A673 (cell line): ENCODE data around the gene PDLIM4. TPM values are rescaled to one million over a fixed set of nuclear protein-coding genes. Genes with fewer than 3 reads are reported as not detected.

Experiments
- BruUV-seq: library from RNA; stranded (reverse); fragments of 400-500 nt; replicated peaks from 2 replicates; lab custom pipeline; 2021; lab: Mats Ljungman, UMichigan
- CTCF ChIA-PET: fragments of 300-600 bp; sonication (Branson Sonifier 250); formaldehyde crosslinking; loops from one replicate; lab custom pipeline; 2022; ENCODE audit warnings: antibody characterized with exemption; lab: Charles Lee
- POLR2A ChIA-PET: fragments of 300-600 bp; sonication (Branson Sonifier 250); formaldehyde crosslinking; loops from one replicate; lab custom pipeline; 2022; ENCODE audit warnings: antibody characterized with exemption; ENCODE audit not compliant: low non-redundant PET; lab: Charles Lee
- DNase-seq: peaks from one replicate; pipeline ENCODE4 v3.0.0-alpha.2; 2015; ENCODE audit warnings: low spot score
- H3K27ac ChIP-seq: fragments of 200-600 bp; sonication (generic); 2 replicates; pipeline ENCODE4 v1.5.1; 2016; ENCODE audit warnings: mixed run types, low read depth, mild to moderate bottlenecking, mixed read lengths, antibody characterized with exemption, low read length; ENCODE audit not compliant: poor library complexity, severe bottlenecking
- H3K27me3 ChIP-seq: fragments of 200-600 bp; sonication (generic); replicated peaks from 2 replicates; pipeline ENCODE4 v1.6.1; 2017; ENCODE audit warnings: mixed run types, low read depth, mild to moderate bottlenecking, mixed read lengths, antibody characterized with exemption, low read length; ENCODE audit not compliant: insufficient read depth, poor library complexity
- H3K36me3 ChIP-seq: fragments of 200-600 bp; sonication (generic); 2 replicates; pipeline ENCODE4 v1.6.1; 2016; ENCODE audit warnings: mixed run types, mild to moderate bottlenecking, mixed read lengths, antibody characterized with exemption, low read length; ENCODE audit not compliant: insufficient read depth, poor library complexity, severe bottlenecking
- H3K4me1 ChIP-seq: fragments of 200-600 bp; sonication (generic); 2 replicates; pipeline ENCODE4 v1.6.1; 2017; ENCODE audit warnings: mixed run types, mild to moderate bottlenecking, mixed read lengths, antibody characterized with exemption, low read length; ENCODE audit not compliant: insufficient read depth, poor library complexity, severe bottlenecking
- H3K4me3 ChIP-seq: fragments of 200-600 bp; sonication (generic); 2 replicates; pipeline ENCODE4 v1.5.1; 2016; ENCODE audit warnings: low read depth, mixed run types, mild to moderate bottlenecking, mixed read lengths, low read length; ENCODE audit not compliant: poor library complexity, severe bottlenecking
- H3K9me3 ChIP-seq: fragments of 200-600 bp; sonication (generic); 2 replicates; pipeline ENCODE4 v1.6.1; 2016; ENCODE audit warnings: mixed run types, low read depth, mild to moderate bottlenecking, mixed read lengths, antibody characterized with exemption, low read length; ENCODE audit not compliant: poor library complexity, severe bottlenecking
- EZH2 ChIP-seq: fragments of 200-600 bp; sonication (generic); IDR thresholded peaks from 2 replicates; pipeline ENCODE4 v1.6.1; 2017; ENCODE audit warnings: borderline replicate concordance, low read depth, mild to moderate bottlenecking, mixed read lengths, antibody characterized with exemption, low read length; ENCODE audit not compliant: poor library complexity, severe bottlenecking
- intact Hi-C: fragments of 100-400 bp; cut with micrococcal nuclease; formaldehyde crosslinking; loops from one replicate; pipeline ENCODE4 v1.10.0; 2022; ENCODE audit not compliant: unreplicated experiment
- total RNA-seq: library from RNA; stranded (reverse); gene quantifications from 2 replicates; pipeline ENCODE4 v1.2.3, GENCODE V29; 2021
- TF ChIP-seq, protein P1 (sequence below): fragments of 300-800, 200-600 bp; sonication (generic); conservative IDR thresholded peaks from 2 replicates; pipeline ENCODE4 v1.5.1; 2017; ENCODE audit warnings: low read depth, mild to moderate bottlenecking, antibody characterized with exemption, low read length, moderate library complexity, mixed read lengths

Gene PDLIM4
- total RNA-seq, 1 experiment from 2014 or later, result 6.0 TPM

DNA sequence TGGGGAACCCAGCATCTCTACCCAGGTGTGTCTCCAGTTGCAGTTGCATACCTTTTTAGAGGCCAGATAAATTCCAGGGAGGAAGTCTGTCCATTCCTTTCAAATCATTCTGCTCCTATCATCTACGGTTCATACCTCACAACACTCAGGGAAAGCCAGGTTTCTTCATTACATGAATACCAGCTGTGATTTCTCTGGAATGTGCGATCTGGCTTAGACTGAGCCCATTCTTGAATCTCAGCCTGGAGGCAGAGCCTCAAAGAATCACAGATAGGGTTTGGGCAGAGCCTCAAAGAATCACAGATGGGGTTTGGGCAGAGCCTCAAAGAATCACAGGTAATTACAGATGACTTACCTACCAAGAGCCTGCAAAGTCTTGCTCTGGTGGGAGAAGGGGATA is 37.0 kb upstream of the PDLIM4 start:
- BruUV-seq, result no TSS peak
- peaks cover 11% of the 10 kb centered on the region for H3K4me1 ChIP-seq
- CTCF ChIA-PET, result no interaction called here
- H3K27me3 ChIP-seq, result no peaks in the 10 kb centered on the region
- TF ChIP-seq EZH2, result no peak
- TF ChIP-seq, protein P1, sequence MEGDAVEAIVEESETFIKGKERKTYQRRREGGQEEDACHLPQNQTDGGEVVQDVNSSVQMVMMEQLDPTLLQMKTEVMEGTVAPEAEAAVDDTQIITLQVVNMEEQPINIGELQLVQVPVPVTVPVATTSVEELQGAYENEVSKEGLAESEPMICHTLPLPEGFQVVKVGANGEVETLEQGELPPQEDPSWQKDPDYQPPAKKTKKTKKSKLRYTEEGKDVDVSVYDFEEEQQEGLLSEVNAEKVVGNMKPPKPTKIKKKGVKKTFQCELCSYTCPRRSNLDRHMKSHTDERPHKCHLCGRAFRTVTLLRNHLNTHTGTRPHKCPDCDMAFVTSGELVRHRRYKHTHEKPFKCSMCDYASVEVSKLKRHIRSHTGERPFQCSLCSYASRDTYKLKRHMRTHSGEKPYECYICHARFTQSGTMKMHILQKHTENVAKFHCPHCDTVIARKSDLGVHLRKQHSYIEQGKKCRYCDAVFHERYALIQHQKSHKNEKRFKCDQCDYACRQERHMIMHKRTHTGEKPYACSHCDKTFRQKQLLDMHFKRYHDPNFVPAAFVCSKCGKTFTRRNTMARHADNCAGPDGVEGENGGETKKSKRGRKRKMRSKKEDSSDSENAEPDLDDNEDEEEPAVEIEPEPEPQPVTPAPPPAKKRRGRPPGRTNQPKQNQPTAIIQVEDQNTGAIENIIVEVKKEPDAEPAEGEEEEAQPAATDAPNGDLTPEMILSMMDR, result no peak
- no peak overlapping the region for H3K4me3 ChIP-seq
- no peaks in the 10 kb centered on the region for H3K36me3 ChIP-seq
- no peaks in the 10 kb centered on the region for H3K9me3 ChIP-seq
- POLR2A ChIA-PET, result no interaction called here
- H3K27ac ChIP-seq, result no peak overlapping the region
- intact Hi-C loops, result no loop called here
- no peak for DNase-seq

DNA sequence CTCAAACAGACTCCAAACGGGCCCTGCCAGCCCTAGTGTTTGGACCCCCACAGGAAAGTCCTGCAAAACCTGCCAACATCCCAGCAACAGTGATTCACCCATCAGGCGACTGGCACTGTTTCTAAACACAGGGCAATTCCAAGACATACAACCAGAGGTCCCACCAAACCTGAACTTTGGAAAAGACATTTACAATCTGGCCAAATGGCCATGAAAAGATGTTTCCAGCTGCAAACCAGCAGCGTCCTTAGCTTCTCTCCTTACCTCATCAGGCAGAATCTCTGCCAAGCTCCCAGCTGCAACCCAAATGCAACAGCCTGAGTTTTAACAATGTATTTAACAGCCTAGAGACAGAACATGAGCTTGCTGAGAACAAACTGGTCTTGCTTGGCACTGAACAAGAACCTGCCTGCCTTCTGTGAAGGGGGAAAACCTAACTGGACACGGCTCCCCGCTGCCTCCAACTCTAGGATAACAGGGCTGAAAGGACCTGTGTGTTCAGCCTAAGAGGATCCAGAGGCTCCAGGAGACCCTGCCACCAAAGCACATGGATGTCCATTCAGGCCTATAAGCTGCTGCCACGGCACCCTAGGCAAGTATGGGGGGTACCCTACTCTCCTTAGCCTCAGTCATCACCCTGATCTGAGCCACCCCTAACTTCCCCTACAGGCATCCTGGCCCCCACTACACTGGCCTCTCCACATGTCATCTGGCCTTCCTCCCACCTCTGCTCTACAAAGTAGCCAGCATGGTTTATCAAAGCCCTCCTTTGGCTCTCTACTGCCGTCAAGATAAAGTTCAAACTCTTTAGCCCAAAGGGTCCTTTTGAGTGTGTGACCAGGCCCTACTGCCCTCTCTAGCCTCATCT is 35.5 kb upstream of the PDLIM4 start:
- BruUV-seq, result no TSS peak
- Histone ChIP-seq H3K4me1 (peaks cover 18% of the 10 kb centered on the region), H3K36me3 (no peaks in the 10 kb centered on the region), H3K9me3 (no peaks in the 10 kb centered on the region), H3K27ac (no peak overlapping the region), H3K4me3 (no peak overlapping the region), H3K27me3 (no peaks in the 10 kb centered on the region)
- no peak for TF ChIP-seq EZH2
- TF ChIP-seq, protein P1, result no peak
- DNase-seq, result no peak
- ChIA-PET CTCF (no interaction called here), POLR2A (no interaction called here)
- intact Hi-C loops, result no loop called here

DNA sequence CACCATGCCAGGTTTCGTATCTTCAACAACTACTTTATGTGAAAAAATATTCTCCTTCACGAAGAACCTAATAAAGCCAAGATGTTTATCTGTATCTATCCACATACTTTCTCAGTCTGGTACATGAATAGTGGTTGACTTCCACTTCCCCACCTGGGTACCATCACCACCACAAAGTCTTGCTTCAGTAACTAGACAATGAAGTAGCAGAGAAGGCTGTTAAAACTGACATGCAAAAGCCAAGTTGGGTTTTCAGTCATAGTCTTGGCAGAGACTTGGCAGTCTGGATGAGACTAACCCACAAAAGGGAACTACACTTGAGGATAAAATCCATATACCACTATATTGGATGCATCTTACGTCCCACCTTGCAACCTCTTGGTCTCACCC is 34.9 kb upstream of the PDLIM4 start:
- no TSS peak for BruUV-seq
- ChIA-PET CTCF (no interaction called here), POLR2A (no interaction called here)
- Histone ChIP-seq H3K4me1 (peaks cover 18% of the 10 kb centered on the region), H3K9me3 (no peaks in the 10 kb centered on the region), H3K27me3 (no peaks in the 10 kb centered on the region), H3K36me3 (no peaks in the 10 kb centered on the region), H3K4me3 (no peak overlapping the region), H3K27ac (no peak overlapping the region)
- TF ChIP-seq EZH2, result no peak
- TF ChIP-seq, protein P1, result no peak
- DNase-seq, result no peak
- intact Hi-C loops, result no loop called here
